ENCODE data around the gene SLC47A1.

DNA sequence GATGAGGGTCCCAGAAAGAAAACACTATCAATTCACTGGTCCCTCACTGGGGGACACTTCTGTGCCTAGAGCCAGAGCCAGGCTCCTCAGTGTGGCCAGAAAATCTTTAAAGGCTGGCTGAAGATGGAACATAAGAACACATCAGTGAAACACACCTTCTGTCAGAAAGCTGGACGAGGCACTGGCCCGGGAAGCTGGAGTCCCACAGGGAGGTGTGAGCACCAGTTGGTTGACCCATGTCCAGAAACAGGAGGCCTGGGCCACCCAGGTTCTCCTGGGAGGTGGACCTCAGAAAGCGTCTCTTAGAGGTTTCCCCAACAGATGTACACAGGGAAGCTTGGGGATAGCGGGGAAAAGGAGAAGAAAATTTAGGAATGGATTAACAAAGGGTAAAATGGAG is 58.7 kb downstream of the SLC47A1 start:
- TF ChIP-seq, protein P1, sequence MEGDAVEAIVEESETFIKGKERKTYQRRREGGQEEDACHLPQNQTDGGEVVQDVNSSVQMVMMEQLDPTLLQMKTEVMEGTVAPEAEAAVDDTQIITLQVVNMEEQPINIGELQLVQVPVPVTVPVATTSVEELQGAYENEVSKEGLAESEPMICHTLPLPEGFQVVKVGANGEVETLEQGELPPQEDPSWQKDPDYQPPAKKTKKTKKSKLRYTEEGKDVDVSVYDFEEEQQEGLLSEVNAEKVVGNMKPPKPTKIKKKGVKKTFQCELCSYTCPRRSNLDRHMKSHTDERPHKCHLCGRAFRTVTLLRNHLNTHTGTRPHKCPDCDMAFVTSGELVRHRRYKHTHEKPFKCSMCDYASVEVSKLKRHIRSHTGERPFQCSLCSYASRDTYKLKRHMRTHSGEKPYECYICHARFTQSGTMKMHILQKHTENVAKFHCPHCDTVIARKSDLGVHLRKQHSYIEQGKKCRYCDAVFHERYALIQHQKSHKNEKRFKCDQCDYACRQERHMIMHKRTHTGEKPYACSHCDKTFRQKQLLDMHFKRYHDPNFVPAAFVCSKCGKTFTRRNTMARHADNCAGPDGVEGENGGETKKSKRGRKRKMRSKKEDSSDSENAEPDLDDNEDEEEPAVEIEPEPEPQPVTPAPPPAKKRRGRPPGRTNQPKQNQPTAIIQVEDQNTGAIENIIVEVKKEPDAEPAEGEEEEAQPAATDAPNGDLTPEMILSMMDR (IDR thresholded peaks at IDR 0.05; ENCODE audit: low read depth, low read length), result no peak
- TF ChIP-seq POLR2A (IDR thresholded peaks at IDR 0.05; ENCODE audit: extremely low read depth, insufficient read length), result no peak

Measured in NB4 (cell line).